Measurements from ENCODE around the gene PLCB1.

The PLCB1 gene

DNA sequence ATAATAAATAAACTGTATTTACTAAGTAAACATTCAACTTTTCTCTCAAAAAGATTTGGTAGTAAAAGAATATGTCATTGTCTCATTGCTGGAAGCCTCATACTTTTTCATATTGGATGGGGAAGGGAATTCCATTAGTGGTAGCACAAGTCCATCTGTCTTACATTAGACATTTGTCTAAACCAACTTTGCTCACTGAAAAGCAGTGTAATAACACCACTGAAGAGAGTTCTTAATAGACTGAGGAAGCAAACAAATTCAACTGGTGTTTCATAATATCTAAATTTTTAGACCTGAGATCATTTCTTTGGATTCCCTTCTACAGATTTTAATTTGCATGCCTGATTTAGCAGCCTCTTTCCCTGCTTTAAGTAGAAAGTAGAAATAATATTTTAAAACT lies 62.7 kb downstream of the PLCB1 start:
- H3K4me2 ChIP-seq (ENCODE audit: low read length): no peak overlapping the region
- no peak overlapping the region for H3K4me3 ChIP-seq (ENCODE audit: low read length)
- H3K27me3 ChIP-seq (ENCODE audit: control insufficient read depth, low read length): no peaks in the 10 kb centered on the region
- no peaks in the 10 kb centered on the region for H3K36me3 ChIP-seq (ENCODE audit: control insufficient read depth, low read length)
- H3K4me1 ChIP-seq (ENCODE audit: control insufficient read depth, low read length): no peaks in the 10 kb centered on the region
- H4K20me1 ChIP-seq (ENCODE audit: control insufficient read depth, insufficient read depth, low read depth, low read length): no peaks in the 10 kb centered on the region
- H3K27ac ChIP-seq (ENCODE audit: low read depth, low read length): no peak overlapping the region
- no peak for TF ChIP-seq EZH2phosphoT487 (IDR thresholded peaks at IDR 0.05; ENCODE audit: borderline replicate concordance, low read length)
- TF ChIP-seq, protein P1, sequence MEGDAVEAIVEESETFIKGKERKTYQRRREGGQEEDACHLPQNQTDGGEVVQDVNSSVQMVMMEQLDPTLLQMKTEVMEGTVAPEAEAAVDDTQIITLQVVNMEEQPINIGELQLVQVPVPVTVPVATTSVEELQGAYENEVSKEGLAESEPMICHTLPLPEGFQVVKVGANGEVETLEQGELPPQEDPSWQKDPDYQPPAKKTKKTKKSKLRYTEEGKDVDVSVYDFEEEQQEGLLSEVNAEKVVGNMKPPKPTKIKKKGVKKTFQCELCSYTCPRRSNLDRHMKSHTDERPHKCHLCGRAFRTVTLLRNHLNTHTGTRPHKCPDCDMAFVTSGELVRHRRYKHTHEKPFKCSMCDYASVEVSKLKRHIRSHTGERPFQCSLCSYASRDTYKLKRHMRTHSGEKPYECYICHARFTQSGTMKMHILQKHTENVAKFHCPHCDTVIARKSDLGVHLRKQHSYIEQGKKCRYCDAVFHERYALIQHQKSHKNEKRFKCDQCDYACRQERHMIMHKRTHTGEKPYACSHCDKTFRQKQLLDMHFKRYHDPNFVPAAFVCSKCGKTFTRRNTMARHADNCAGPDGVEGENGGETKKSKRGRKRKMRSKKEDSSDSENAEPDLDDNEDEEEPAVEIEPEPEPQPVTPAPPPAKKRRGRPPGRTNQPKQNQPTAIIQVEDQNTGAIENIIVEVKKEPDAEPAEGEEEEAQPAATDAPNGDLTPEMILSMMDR (IDR thresholded peaks at IDR 0.05; ENCODE audit: low read depth, low read length, poor library complexity, severe bottlenecking): no peak
- H3K9me3 ChIP-seq (ENCODE audit: control insufficient read depth, insufficient read depth, low read length): no peaks in the 10 kb centered on the region
- H3K9me2 ChIP-seq (replicated peaks; ENCODE audit: control insufficient read depth, low read length): no peaks in the 10 kb centered on the region
- H3F3A ChIP-seq (ENCODE audit: control insufficient read depth, insufficient read depth): no peaks in the 10 kb centered on the region
- no peaks in the 10 kb centered on the region for H3K79me2 ChIP-seq (ENCODE audit: control insufficient read depth, low read length)

DNA sequence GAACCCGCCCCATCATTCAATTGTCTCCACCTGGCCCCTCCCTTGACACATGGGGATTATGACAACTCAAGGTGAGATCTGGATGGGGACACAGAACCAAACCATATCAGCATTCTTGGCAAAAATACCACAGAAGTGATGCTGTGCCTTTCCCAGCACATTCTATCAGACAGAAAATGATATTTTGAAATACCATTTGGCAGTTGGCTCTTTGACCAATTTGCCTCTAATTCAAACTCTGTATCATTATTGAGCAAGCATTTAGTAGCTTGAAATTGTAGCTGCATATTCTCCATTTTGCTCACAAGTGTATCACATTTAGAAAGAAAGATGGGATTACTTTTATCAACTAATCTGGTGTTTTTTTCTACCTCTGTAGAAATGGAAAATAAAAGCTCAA lies 64.0 kb downstream of the PLCB1 start:
- H4K20me1 ChIP-seq (ENCODE audit: control insufficient read depth, insufficient read depth, low read depth, low read length): no peaks in the 10 kb centered on the region
- H3K9me3 ChIP-seq (ENCODE audit: control insufficient read depth, insufficient read depth, low read length): no peaks in the 10 kb centered on the region
- no peaks in the 10 kb centered on the region for H3F3A ChIP-seq (ENCODE audit: control insufficient read depth, insufficient read depth)
- H3K4me2 ChIP-seq (ENCODE audit: low read length): no peak overlapping the region
- no peaks in the 10 kb centered on the region for H3K27me3 ChIP-seq (ENCODE audit: control insufficient read depth, low read length)
- H3K4me1 ChIP-seq (ENCODE audit: control insufficient read depth, low read length): no peaks in the 10 kb centered on the region
- TF ChIP-seq EZH2phosphoT487 (IDR thresholded peaks at IDR 0.05; ENCODE audit: borderline replicate concordance, low read length): no peak
- TF ChIP-seq, protein P1 (IDR thresholded peaks at IDR 0.05; ENCODE audit: low read depth, low read length, poor library complexity, severe bottlenecking): no peak
- no peak overlapping the region for H3K27ac ChIP-seq (ENCODE audit: low read depth, low read length)
- no peak overlapping the region for H3K4me3 ChIP-seq (ENCODE audit: low read length)
- no peaks in the 10 kb centered on the region for H3K36me3 ChIP-seq (ENCODE audit: control insufficient read depth, low read length)
- no peaks in the 10 kb centered on the region for H3K79me2 ChIP-seq (ENCODE audit: control insufficient read depth, low read length)
- H3K9me2 ChIP-seq (replicated peaks; ENCODE audit: control insufficient read depth, low read length): no peaks in the 10 kb centered on the region

DNA sequence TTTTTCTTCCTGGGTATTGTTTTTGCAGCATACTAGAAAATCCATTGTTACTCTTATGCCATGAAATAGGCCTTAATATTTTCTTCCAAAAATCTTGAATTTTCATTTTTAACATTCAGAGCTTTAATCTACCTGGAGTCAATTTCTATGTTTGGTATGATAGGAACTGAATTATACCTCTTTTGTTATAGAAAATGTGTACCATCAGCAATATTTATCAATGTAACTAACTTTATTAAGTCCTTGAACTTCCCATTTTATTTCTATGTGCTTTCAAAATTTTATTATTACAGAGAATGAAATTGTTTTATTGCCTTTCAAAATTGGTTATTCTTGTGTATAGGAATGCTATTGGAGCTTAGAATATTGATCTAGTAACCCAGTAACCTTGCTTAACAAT lies 68.2 kb downstream of the PLCB1 start:
- no peaks in the 10 kb centered on the region for H3K27me3 ChIP-seq (ENCODE audit: control insufficient read depth, low read length)
- no peaks in the 10 kb centered on the region for H3K36me3 ChIP-seq (ENCODE audit: control insufficient read depth, low read length)
- no peaks in the 10 kb centered on the region for H3K9me3 ChIP-seq (ENCODE audit: control insufficient read depth, insufficient read depth, low read length)
- no peaks in the 10 kb centered on the region for H3K4me1 ChIP-seq (ENCODE audit: control insufficient read depth, low read length)
- H3K9me2 ChIP-seq (replicated peaks; ENCODE audit: control insufficient read depth, low read length): no peaks in the 10 kb centered on the region
- no peaks in the 10 kb centered on the region for H3F3A ChIP-seq (ENCODE audit: control insufficient read depth, insufficient read depth)
- H3K4me2 ChIP-seq (ENCODE audit: low read length): no peak overlapping the region
- no peaks in the 10 kb centered on the region for H3K79me2 ChIP-seq (ENCODE audit: control insufficient read depth, low read length)
- TF ChIP-seq, protein P1 (IDR thresholded peaks at IDR 0.05; ENCODE audit: low read depth, low read length, poor library complexity, severe bottlenecking): no peak
- TF ChIP-seq EZH2phosphoT487 (IDR thresholded peaks at IDR 0.05; ENCODE audit: borderline replicate concordance, low read length): no peak
- no peak overlapping the region for H3K27ac ChIP-seq (ENCODE audit: low read depth, low read length)
- H3K4me3 ChIP-seq (ENCODE audit: low read length): no peak overlapping the region
- no peaks in the 10 kb centered on the region for H4K20me1 ChIP-seq (ENCODE audit: control insufficient read depth, insufficient read depth, low read depth, low read length)

DNA sequence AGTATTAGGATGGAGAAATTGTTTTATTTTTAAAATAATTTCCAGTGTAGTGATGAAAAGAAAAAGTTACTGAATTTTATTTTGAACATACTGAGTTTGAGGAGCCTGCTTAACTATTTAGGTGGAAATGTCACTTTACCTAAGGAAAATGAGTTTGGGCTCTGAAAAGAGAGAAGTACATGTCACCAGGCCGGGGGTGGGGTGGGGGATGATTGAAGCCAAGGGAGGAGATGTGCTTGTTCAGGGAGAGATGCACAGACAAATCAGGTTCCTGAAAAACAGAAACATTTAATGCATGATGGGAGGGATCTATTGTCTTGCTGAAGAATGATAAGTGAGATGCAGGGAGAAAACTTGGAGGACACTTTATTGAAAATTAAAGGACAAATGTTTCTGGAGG lies 71.3 kb downstream of the PLCB1 start:
- Histone ChIP-seq H3K9me2 (replicated peaks; ENCODE audit: control insufficient read depth, low read length) (no peaks in the 10 kb centered on the region), H3K9me3 (ENCODE audit: control insufficient read depth, insufficient read depth, low read length) (no peaks in the 10 kb centered on the region), H3K4me2 (ENCODE audit: low read length) (no peak overlapping the region), H3F3A (ENCODE audit: control insufficient read depth, insufficient read depth) (no peaks in the 10 kb centered on the region), H3K27ac (ENCODE audit: low read depth, low read length) (no peak overlapping the region), H3K36me3 (ENCODE audit: control insufficient read depth, low read length) (no peaks in the 10 kb centered on the region), H3K4me3 (ENCODE audit: low read length) (no peak overlapping the region), H3K27me3 (ENCODE audit: control insufficient read depth, low read length) (no peaks in the 10 kb centered on the region), H3K79me2 (ENCODE audit: control insufficient read depth, low read length) (no peaks in the 10 kb centered on the region), H4K20me1 (ENCODE audit: control insufficient read depth, insufficient read depth, low read depth, low read length) (no peaks in the 10 kb centered on the region), H3K4me1 (ENCODE audit: control insufficient read depth, low read length) (no peaks in the 10 kb centered on the region)
- TF ChIP-seq EZH2phosphoT487 (IDR thresholded peaks at IDR 0.05; ENCODE audit: borderline replicate concordance, low read length): no peak
- TF ChIP-seq, protein P1 (IDR thresholded peaks at IDR 0.05; ENCODE audit: low read depth, low read length, poor library complexity, severe bottlenecking): no peak
